Measurements from ENCODE around the gene GATA2.
A peak's percentile ranks its signal among the peaks of the same experiment; 100 is the strongest.

The GATA2 gene

DNA sequence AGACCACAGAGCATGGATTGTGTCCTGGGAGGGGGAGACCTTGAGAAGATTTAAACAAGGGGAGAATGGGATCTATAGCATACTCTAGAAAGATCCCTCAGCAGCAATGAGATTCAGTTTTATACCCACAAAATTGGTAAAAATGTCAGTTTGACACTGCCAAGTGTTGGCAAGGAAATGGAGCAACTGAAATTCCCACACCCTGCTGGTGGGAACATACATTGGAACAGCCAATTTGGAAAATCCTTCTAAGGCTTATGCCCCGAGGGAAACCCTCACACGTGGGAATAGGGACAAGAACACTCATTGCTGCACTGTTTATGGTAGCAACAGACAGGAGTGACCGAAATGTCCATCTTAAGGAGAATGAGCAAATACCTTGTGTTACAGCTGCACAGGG is 21.3 kb downstream of the GATA2 start:
- no peak for DNase-seq

- no peak for DNase-seq
Observed at GRCh38 chr3:128471110-128471509, 21.9 kb downstream of the GATA2 start.

DNA sequence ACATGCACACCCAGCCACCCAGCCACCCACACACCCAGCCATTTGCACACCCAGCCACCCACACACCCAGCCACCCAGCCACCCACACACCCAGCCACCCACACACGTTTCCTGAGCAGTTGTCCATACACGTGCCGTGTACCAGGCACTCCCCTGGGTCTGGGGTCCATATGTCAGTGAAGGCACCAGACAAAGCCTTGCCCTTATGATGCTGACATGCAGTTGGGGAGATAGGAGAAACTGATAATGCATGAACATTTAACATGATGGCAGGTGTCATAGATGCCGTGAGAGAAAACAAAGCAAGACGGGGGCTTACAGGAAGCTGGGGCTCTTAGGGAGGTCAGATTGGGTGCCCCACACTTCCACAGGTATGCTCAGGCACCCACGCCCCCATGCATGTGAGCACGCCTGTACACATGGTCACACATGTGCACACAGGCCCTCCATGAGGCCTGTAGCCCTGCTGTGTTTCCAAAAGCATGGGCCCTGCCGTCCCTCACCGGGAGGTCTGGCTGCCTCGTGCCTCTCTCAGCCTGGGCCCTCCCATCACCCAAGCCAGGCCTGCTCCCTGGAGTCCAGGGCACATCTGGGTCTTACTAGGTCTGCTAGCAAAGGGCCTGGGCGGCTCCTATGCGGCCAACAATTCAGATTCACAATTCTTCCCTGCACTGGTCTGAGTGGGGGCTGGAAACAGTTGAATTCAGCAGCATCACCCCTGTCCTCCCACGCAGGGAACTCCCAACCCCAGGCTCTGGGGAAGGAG is 22.7 kb downstream of the GATA2 start:
- DNase-seq: no peak

DNA sequence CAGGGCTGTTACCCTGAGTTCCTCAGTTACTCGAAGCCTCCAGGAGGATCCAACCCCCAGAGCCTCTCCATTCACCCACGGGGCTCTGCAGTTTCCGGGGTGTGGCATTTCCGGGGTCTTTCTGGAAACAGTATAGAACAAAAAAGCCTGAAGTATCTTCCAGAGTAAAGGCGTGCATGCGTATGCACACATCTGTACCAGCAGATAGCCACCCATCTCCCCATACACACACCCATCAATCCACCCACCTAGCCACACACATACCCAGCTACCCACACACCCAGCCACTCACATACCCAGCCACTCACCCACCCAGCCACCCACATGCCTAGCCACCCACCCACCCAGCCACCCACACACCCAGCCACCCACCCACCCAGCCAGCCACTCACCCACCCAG is 23.4 kb downstream of the GATA2 start:
- DNase-seq: no peak

DNA sequence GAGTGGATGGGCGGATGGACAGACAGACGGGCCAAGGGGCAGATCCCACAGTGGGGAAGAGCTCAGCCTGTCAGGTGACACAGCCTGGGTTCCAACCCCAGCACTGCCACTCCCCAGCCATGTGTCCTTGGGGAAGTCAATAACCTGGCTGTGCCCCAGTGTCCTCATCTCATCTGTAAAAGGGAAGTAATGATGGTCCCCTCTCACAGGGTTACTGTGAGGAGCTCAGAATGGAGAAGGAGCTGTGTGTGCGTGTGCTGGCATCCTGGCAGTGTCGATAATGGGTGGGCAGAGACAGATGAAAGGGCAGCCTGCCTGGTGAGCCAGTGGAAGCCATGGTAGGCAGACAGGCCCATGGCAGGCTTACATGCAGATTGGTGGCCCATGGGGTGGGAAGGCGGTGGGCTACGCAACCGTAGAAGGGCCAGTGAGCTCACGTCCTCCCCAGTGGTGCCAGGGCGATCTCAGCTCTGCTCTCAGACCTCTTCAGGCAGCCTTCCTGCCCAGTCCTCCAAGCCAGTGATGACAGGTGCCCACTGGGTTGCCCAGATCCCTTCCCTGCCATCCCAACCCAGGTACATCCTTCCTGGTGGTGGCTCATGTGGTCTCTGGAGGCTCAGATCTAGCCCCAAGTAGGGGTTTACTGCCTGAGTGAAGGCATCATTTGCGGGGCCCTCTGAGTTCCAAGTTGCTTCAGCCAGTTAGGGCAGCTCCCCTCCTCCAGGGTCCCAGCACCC is 24.0 kb downstream of the GATA2 start:
- DNase-seq: no peak

DNA sequence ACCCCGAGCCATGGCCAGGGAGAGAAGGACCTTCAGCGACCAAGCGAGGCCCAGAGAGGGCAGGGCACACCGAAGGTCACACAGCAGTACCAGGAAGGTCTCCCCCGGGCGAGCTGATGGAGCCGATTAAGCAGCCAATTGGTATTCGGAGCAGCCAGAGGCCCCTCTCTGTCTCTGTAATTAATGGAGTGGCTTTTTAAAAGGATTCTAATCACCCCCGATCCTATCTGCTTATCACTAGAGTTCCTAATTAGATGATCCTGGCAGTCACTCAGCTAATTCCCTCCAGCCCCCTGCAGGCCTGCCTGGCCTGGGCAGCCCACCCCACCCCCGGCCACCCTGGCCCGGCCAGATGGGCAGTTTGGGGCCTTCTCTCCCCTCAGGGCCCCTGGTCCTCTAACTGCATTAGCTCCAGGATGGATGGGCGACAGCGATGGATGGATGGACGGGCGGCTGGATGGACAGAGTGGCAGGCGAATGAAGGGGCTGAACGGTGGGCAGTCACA is 24.7 kb downstream of the GATA2 start:
- DNase-seq: no peak

DNA sequence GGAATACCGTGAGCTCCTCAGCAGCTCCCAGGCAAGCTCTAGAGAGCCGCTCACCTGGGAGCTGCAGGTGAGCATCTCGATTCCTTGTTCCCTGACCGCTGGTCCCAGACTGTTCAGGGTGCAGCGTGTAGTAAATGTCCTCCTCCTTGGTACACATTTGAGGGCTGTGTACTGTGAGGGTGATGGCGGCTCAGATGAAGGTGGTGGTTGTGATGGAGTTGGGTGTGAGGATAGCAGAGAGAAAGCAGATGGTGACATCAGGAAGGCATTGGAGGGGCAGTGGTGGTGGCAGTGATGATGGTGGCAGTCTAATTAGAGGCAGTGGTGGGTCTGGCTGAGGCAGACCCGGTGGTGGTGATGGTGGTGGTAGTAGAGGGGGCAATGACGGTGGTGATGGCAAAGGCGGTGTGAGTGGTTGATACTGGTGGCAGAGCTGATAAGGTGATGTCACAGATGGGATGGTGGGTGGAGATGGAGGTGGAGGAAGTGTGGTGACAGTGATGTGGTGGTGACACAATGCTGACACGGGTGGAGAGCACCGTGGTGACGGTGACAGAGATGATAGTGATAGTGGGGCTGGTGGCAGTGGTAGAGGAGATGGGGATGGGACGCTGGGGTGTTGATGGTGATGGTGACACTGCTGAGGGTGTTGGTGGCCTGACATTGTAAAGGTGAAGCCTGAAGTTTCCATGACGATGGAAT is 26.0 kb downstream of the GATA2 start, which contains the start of gene DNAJB8:
Gene DNAJB8, minus strand, starts transcription at position 51 of the 702 bp plus-strand sequence. CDS start 3,645 bp downstream, outside the sequence.
- DNase-seq: peak; percentile 14

DNA sequence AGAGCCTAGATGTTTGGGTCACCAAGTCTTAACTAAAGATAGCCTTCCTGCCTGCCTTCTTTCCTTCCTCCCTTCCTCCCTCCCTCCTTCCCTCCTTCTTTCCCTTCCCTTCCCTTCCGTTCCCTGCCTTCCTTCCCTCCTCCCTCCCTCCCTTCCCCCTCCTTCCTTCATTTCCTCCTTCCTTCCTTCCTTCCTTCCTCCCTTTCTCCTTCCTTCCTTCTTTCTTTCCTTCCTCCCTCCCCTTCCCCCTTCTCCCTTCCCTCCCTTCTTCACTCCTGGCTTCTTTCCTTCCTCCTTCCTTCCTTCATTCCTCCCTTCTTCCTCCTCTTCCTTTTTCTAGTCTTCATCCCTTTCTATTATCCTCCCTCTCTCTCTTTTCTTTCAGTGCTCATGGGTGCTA is 28.3 kb downstream of the GATA2 start:
- no peak for DNase-seq

GRCh38 chr3:128464188-128464587 is 28.8 kb downstream of the GATA2 start:
- DNase-seq: no peak

DNA sequence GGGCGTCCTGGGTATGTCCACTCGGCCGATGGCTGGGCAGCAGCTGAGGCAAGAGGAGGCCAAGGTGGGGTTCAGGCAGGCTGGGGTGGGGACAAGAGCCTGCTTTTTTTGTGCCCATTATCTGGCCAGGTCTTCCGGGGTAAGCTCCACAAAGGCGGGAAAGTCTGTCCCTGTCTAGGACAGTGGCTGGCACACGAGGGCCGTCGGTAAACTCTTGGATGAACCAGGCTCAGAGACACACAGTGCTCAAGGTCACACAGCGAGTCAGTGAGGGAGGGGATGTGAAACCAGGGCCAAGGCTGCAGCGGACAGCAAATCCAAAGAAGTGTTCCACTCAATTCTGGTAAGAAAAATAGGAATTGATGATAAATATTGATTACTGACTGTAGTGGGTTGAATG is 29.2 kb downstream of the GATA2 start:
- DNase-seq: no peak

- DNase-seq: no peak
Observed at GRCh38 chr3:128463354-128463753, 29.6 kb downstream of the GATA2 start.

- DNase-seq: no peak
Observed at GRCh38 chr3:128462931-128463330, 30.1 kb downstream of the GATA2 start.

- DNase-seq: no peak
Observed at GRCh38 chr3:128462341-128462910, 30.6 kb downstream of the GATA2 start.

- no peak for DNase-seq
Observed at GRCh38 chr3:128461731-128462130, 31.3 kb downstream of the GATA2 start.

DNA sequence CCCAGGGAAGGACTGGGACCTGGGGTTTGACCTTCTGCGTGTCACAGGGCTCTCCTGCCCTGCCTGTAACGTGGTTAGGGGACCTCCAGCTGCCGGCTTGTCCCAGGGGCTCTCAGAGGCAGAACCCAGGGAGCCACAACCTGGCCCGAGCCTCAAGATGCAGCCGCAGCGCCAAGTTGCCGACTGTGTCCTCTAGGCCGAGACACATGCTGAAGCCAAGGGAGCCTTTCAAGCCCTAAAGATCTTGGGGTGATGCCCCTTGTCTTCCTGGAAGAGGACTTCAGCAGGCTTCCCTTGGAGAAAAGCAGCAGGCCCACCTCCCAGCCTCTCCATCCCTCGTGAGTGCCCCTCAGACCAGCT is 33.6 kb downstream of the GATA2 start:
- DNase-seq: no peak

GRCh38 chr3:128458746-128459460 is 34.1 kb downstream of the GATA2 start:
- DNase-seq: no peak

DNA sequence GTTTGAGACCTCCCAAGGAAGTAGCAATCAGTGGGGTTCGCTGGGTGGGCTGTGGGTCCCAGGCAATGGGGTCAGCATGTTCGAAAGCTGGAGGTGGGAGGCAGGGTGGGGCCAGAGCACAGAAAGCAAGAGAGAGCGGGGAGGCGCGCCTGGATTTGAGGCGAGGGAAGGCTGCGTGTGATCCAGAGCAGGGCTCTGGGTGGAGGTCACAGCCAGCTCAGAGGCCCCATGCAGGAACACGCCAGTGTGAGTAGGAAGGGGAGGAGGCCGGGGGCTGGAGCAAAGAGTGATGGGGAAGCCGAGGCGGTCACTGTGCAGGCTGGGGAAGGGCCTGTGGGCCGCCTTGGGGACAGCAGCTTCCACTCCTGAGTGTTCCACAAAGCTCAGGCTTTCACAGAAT is 35.1 kb downstream of the GATA2 start:
- no peak for DNase-seq

GRCh38 chr3:128456776-128457715 is 36.0 kb downstream of the GATA2 start:
- DNase-seq: no peak

DNA sequence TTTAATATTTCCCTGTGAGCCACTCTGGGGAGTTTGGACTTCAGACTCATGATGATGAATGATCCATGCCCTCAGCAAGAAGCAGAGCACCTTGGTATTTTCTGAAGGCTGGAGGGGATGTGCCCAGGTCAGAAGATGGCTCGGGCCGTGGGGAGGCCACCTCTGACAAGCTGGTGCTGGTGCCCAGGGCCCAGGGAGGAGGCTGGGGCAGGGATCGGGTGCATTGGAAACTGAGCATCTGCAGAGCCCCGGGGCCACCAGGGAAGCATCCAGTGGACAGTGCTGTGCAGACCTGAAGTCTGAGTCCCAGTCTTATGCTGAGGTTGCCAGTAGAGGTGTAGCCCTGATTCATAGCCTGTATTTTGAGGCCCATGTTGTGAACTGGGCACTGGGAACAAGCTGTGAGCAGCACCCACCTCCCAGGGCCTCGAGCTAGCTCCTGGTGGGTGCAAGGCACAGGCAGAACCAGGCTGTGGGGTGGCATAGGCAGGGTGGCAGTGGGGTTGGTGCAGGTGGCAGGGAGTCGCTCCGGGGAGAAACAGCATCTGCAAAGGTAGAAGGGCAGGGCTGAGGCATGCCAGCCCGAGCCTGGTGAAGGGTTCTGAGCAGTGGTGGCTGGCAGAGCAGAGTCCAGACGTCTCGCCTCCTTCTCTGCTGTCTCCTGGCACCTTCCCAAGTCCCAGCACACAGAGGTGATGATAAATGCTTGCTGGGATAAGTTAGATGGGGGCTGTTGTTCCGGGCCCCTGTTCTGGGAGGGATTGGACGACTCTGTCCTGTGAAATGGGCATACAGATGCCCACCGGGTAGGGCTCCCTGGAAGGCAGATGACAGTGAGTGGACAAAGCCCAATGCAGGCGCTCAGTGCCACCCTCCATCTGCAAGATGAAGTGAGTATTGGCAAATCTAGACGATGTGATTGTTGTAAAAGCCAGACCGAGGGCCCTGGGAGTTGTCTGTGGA is 36.9 kb downstream of the GATA2 start:
- no peak for DNase-seq

DNA sequence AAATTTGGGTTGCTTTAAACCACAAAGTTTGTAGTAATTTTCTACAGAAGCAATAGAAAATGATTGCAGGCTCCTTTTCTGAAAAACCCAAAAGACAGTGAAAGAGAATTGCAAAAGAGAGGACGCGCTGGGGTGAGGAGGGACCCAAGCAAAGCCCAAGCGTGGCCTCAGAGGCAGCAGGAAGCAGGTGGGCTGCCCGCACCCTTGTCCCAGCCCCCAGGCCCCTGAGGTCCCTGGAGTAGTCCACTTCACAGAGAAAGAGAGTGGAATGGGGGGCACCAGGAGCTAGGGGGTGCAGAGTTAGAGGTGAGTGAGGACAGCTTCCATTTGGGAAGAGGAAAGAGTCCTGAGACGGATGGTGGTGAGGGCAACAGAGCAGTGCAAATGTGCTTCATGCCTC is 37.9 kb downstream of the GATA2 start:
- DNase-seq: no peak
